ENCODE measurements around the gene ULK1.

Gene ULK1

GRCh38 chr12:131900397-131900796 lies 6.0 kb downstream of the ULK1 start:
- in situ Hi-C loops (cut with HindIII; ENCODE audit: low pct_unique_long_range_greater_than_20kb, low sequenced_read_pairs), result no loop called here
- TF ChIP-seq JUND (IDR thresholded peaks at IDR 0.05; ENCODE audit: low read depth), result no peak
- DNase-seq (ENCODE audit: low read depth in 1 of 2, low spot score in 1 of 2), result no peak

- peak in 1 of 2 experiments; percentile 55 for DNase-seq (ENCODE audit: low read depth in 1 of 2, low spot score in 1 of 2)
- TF ChIP-seq JUND (IDR thresholded peaks at IDR 0.05; ENCODE audit: low read depth), result no peak
- in situ Hi-C loops (cut with HindIII; ENCODE audit: low pct_unique_long_range_greater_than_20kb, low sequenced_read_pairs), result no loop called here
Observed at GRCh38 chr12:131901431-131902331, 7.3 kb downstream of the ULK1 start.

GRCh38 chr12:131902332-131903241 lies 8.2 kb downstream of the ULK1 start:
- no peak for TF ChIP-seq JUND (IDR thresholded peaks at IDR 0.05; ENCODE audit: low read depth)
- in situ Hi-C loops (cut with HindIII; ENCODE audit: low pct_unique_long_range_greater_than_20kb, low sequenced_read_pairs), result no loop called here
- no peak for DNase-seq (ENCODE audit: low read depth in 1 of 2, low spot score in 1 of 2)

- TF ChIP-seq JUND (IDR thresholded peaks at IDR 0.05; ENCODE audit: low read depth), result no peak
- DNase-seq (ENCODE audit: low read depth in 1 of 2, low spot score in 1 of 2), result no peak
- in situ Hi-C loops (cut with HindIII; ENCODE audit: low pct_unique_long_range_greater_than_20kb, low sequenced_read_pairs), result no loop called here
Observed at GRCh38 chr12:131903270-131904255, 9.1 kb downstream of the ULK1 start.

- in situ Hi-C loops (cut with HindIII; ENCODE audit: low pct_unique_long_range_greater_than_20kb, low sequenced_read_pairs), result no loop called here
- DNase-seq (ENCODE audit: low read depth in 1 of 2, low spot score in 1 of 2), result no peak
- no peak for TF ChIP-seq JUND (IDR thresholded peaks at IDR 0.05; ENCODE audit: low read depth)
Observed at GRCh38 chr12:131904346-131904745, 9.9 kb downstream of the ULK1 start.

- no peak for DNase-seq (ENCODE audit: low read depth in 1 of 2, low spot score in 1 of 2)
- in situ Hi-C loops (cut with HindIII; ENCODE audit: low pct_unique_long_range_greater_than_20kb, low sequenced_read_pairs), result no loop called here
- TF ChIP-seq JUND (IDR thresholded peaks at IDR 0.05; ENCODE audit: low read depth), result no peak
Observed at GRCh38 chr12:131905081-131905629, 10.7 kb downstream of the ULK1 start.

- in situ Hi-C loops (cut with HindIII; ENCODE audit: low pct_unique_long_range_greater_than_20kb, low sequenced_read_pairs), result no loop called here
- TF ChIP-seq JUND (IDR thresholded peaks at IDR 0.05; ENCODE audit: low read depth), result no peak
- DNase-seq (ENCODE audit: low read depth in 1 of 2, low spot score in 1 of 2), result no peak
Observed at GRCh38 chr12:131905630-131906091, 11.2 kb downstream of the ULK1 start.

- in situ Hi-C loops (cut with HindIII; ENCODE audit: low pct_unique_long_range_greater_than_20kb, low sequenced_read_pairs), result no loop called here
- TF ChIP-seq JUND (IDR thresholded peaks at IDR 0.05; ENCODE audit: low read depth), result no peak
- no peak for DNase-seq (ENCODE audit: low read depth in 1 of 2, low spot score in 1 of 2)
Observed at GRCh38 chr12:131907379-131908091, 13.1 kb downstream of the ULK1 start.

GRCh38 chr12:131908092-131909080 lies 14.0 kb downstream of the ULK1 start:
- no peak for DNase-seq (ENCODE audit: low read depth in 1 of 2, low spot score in 1 of 2)
- in situ Hi-C loops (cut with HindIII; ENCODE audit: low pct_unique_long_range_greater_than_20kb, low sequenced_read_pairs), result no loop called here
- TF ChIP-seq JUND (IDR thresholded peaks at IDR 0.05; ENCODE audit: low read depth), result no peak

All from T47D (cell line).